NT2/D1 (cell line): ENCODE measurements around the gene ZSWIM4.
"Not testable (repeated sequence)": the region's sequence is repeated elsewhere in the genome, so short reads cannot be mapped to it uniquely, and the experiment has no call there.

ENCODE experiments used
- YY1 ChIP-seq: IDR thresholded peaks from 2 replicates; pipeline ENCODE4 v1.6.1; 2011; ENCODE audit not compliant: insufficient read length, insufficient read depth
- ZNF274 ChIP-seq: IDR thresholded peaks from 2 replicates; pipeline ENCODE4 v1.6.1; 2011; ENCODE audit warnings: mild to moderate bottlenecking, low read depth, low read length

DNA sequence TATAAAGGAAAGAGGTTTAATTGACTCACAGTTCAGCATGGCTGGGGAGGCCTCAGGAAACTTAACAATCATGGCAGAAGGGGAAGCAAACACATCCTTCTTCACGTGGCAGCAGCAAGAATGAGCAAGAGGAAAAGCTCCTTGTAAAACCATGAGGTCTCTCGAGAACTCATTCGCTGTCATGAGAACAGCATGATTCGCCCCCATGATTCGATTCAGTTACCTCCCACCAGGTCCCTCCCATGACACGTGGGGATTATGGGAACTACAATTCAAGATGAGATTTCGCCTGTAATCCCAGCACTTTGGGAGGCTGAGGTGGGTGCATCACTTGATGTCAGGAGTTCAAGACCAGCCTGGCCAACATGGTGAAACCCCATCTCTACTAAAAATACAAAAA, 41.6 kb upstream of the ZSWIM4 start:
- not testable (repeated sequence) for TF ChIP-seq YY1, ZNF274
